ENCODE measurements around the gene PCGF3.
"Not testable (repeated sequence)": the region's sequence is repeated elsewhere in the genome, so short reads cannot be mapped to it uniquely, and the experiment has no call there.

The PCGF3 gene

DNA sequence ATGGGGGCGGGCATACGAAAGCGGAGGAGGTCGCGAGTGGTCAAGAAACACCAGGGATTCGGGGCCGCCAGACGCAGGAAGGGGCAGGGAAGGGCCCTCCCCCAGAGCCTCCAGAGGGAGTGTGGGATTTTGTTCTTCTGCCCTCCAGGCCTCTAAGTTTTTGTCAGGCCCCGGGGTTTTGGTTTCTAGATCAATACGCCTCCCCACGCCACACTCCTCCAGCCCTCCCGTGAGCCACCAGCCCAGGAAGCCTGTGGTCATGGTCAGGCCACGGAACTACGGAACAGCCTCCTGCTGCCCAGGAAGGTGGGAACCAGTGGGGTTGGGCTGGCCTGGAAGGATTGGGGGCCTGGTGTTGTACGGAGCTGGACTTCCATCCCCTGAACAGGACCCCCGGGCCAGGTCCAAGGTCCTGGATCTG, 81.9 kb downstream of the PCGF3 start:
- DNase-seq, result no peak

DNA sequence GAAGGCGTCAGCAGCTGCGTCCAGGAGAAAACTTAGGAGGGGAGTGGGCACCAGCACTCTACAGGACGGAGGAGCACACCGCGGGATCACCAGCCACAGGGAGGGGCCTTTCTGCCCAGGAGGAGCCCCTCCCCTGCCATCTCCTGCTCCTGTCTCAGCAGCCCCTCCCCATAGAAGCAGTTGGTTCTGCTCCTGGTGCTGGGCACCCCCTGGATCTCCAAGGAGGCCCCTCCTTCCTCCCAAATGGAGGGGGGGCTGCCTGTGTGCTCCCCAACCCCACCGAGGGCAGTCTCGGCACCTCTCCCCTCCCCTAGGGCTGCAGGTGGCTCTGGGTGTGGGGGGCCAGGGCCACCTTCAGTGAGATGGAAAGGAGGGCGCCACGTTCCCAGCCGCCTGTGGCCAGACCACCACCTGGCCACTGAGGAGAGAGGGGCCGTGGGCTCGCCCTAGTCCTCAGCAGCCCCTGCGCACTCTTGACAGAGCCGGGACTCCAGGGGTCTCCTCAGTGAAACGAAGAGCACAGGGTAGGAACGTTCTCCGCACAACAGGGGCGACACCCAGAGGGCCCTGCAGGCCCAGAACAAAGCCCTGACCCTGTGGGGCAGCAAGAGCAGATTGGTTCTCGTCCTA, 82.5 kb downstream of the PCGF3 start:
- DNase-seq, result no peak

DNA sequence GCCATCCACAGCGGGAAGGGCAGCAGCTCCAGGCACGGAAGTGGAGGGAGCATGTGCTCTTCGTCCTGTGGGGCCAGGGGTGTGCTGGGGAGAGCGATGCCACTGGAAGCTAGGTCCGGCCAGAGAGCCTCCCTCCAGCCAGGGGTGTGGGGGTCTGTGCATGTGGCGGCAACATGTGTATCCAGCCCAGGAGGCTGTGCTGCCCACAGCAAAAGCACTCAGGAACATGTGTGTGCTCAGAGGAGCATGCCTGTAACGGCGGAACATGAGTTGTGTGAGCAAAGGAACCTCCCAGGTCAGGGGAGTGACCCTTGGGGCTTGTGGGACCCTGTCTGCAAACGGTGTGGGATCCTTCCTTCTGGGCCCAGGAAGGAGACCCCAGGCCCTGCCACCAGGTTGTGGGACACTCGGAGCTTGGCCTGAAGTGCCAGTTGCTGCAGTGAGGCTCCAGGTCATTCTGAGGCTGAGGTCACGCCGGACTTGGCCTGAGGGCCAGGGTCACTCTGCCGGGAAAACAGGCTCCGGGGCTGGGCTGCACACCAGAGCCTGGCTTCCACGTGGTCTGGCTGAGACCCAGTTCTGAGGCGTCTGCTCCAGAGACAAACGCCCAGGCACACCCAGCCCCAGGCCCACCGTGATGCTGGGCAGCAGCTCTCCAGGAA, 83.1 kb downstream of the PCGF3 start:
- no peak for DNase-seq

DNA sequence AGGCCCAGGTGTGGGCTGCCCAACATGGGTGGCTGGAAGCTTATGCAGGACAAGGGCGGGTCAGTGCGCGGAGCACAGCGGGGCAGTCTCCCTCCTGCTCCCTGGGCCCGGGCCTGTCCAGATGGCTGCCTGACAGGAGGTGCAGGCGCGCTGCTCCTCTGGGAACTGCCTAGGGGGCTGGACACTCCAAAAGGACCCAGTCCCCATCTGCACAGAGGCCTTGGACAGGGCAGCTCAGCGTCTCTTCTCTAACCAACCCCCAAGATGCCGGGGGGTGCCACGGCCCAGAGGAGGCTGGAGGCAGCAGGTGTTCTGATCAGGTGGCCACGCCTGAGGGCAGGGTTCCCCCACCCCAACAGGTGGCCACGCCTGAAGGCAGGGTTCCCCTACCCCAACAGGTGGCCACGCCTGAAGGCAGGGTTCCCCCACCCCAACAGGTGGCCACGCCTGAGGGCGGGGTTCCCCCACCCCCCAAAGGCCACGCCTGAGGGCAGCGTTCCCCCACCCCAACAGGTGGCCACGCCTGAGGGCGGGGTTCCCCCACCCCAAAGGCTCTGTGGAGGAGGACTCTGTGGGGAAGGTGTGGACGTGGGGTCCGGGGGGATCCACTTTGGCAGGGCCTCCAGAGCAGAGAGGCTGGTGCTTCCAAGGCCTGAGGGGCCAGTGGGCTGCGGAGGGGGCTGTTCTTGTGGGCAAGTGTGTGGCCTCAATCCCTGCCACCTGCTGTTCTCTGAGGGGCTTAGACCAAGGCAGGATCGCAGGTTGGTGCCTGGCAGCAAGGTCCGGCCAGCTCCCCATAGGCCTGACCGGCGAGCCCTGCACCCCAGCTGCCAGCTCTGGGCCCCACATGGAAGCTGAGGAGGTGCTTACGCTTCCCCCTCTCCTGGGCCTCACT, 84.2 kb downstream of the PCGF3 start:
- DNase-seq, result no peak

DNA sequence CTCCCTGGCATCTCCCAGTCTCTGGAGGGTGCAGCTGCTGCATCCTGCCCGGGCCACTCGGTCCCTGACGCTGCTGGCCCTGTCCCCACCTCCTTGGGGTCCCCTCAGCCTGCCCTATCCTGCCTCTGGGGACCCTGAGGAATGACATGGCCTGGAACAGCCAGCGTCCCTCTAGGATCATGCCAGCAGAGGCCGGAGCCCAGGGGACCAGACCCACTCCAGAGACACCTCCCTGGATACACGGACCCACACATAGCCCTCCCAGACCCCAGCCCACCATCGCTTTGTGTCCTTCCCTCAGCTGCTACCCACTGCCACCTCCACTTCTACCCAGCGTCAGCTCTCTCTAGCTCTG, 84.8 kb downstream of the PCGF3 start:
- no peak for DNase-seq

DNA sequence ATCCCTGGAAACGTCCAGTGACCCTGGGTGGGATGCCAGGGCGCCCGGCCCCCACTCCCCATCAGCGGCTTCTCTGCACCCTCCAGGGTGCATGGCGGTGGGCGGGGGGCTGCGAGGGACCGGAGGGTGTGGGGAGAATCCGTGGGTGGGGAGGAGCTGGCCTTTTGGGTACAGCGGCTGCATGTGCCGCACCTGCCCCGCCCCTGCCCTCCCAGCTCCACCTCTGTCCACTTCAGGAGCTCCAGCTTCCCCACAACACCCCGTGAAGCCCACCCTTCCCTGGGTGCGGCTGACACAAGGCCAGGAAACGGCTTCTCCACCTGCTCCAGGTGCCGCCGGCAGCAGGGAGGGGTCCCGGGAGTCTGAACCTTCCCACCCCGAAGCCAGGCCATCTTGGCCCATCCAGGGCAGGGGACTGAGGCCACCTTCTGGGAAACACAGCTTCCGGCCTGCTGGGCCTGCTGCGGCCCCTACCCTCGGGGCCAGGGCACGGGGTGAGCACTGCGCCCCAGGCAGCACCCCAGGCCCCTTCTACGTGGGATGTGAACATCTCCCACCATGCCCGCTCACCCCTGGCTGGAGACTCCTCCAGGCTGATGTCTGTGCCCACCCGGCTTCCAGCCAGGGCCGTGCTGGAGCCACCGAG, 85.7 kb downstream of the PCGF3 start:
- DNase-seq, result no peak

DNA sequence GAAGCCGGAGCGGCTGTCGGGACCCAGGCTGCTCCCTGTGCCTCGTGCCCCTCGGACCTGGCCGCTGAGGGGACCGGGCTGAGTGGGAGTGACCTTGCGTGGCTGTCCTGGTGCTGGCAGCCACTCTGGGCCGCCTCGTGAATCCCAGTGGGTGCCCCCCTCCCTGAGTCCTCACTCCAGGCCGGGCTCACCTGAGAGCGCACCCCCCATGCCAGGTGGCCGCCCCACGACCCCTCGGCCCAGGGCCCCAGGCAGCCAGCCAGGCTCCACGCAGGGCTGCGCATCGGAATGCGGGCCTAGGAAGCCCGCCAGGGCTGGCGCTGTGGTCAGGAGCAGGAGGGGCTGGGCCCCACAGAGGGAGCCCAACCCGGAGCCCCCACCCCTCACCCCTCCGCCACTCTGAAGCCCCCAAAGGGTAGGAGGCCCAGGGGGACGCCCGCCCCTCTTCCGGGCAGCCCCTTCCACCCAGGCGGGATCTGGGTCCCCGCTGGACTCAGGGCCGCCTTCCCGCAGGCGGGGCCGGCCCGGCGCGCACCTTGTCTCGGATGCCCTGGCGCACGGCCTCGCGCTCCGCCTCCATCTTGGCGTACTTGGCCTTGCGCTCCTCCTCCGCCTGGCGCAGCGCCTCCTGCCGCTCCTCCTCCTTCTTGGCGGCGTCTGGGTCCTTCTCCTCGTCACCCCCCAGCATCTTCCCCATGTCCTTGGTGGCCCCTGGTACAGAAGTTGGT, 86.4 kb downstream of the PCGF3 start:
- peak; percentile 60 for DNase-seq

DNA sequence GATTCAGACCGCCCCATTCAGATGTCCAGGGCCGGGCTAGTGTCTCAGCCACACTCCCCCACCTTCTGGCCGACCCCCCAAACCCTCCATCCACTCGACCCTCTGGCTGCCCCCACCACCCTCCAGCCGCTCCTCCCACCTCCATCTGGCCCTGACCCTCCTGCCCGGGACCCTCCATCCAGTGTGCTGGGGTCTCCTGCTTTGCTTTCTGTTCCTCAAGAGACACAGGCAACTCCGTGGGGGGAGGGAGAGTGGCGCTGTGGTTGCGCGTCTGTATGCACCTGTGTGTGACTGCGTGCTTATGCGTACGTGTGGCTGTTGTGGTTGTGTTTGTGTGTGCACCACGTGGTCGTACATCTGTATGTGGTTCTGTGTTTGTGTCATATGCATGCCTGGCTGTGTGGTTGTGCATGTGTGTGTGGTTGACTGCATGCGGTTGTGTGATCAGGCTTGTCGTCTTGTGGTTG, 87.0 kb downstream of the PCGF3 start:
- DNase-seq, result peak in 1 of 2 experiments; percentile 38

DNA sequence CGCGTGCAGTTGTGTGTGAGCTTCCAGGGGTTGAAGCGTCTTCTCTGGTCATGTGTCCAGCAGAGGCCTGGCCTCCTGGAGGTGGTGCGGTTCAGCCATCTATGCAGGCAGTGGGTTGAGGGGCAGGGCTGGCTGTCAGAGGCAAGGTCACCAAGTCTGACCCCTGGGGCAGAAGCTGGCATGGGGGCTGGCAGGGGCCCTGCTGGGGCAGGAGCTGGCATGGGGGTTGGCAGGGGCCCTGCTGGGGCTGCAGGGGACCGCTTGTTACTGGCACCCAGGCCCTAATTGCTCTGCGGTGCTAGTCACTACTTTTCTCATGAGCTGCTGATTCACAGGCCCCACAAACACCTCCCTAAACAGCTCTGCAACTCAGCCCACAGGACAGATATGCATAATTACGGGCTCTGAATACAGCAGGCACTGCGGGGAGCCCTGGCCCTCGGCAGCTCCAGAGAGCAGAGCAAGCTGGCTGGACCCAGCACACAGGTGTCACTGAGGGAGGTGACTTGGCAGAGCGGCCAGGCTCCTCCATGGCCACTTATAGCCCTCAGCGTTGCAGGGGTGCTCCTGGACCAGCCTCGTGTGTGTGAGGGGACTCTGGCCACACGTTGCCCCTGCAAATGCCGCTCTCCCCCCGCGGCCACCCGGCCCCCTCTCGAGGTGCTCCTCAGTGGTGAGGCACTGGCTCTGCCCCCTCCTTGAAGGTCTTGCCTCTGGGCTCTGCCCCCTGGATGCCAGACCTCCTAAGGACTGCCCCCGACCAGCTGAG, 87.6 kb downstream of the PCGF3 start:
- DNase-seq, result no peak

DNA sequence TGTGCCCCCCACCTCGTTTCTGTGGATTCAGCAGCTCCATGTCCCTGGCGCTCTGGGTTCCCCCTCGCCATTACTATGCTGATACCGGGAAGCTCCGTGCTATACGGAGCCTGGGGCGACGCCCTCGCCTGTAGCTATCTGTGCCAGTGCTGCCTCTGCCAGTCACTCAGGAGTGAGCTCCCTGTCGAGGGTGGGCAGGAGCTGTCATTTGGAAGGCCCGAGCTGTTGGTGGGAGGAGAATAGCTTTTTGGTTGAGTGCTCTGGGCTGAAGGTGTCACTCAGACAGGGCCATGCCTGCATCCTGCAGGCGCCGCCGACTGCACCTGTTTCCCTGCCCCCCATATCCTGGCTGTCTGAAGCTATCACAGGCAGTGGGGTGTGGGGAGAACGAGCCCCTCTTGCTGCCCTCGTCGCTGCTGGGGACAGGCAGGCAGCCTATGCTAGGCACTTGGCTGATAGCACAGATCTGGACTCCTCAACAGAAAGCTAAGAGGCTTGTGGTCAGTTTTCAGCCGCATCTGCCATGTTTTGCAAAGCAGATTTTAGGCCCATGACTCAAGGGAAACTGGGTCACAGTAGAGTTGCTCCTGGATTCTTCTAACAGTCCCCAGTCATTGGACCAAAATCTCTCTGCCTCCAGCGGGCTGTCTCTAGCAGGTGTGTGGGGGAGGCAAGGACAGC, 88.4 kb downstream of the PCGF3 start:
- DNase-seq, result no peak

DNA sequence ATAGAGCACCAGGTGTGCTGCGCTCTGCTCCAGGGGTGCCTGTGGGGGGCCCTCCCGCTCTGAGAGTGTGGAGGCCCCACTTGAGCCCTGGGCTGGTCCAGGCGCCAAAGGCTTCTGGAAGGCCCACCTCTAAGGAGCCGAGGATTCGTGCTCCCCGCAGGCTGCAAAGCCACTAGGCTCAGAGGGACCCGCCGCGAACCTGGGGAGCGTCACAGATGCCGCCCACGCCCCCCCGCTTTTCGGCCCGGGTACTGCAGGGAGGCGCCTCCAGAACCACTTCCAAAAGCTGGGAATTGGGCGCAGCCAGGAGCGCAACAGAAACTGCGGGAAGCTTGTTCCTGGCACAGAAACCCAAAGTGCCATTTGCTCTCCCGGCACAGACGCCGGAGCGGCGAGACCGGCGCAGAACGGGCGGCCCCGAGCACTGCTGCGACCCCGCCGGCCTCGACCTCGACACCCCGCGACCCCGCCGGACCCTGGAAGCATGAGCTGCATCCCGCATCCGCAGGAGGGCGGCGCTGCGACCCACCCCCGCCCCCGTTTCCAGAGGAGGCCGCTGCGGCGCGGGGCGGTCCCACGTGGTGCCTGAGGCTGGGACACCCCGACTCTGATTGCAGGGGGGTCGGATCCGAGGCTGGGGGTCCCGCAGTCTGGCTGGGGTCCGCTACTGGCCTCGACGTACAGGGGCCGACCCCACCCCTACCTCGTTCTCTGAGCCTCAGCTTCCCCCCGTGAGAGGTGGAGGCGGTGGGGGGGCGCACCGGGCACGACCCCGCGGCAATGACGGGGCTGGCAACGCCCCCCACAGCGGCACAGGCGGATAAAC, 89.5 kb downstream of the PCGF3 start:
- DNase-seq, result no peak

DNA sequence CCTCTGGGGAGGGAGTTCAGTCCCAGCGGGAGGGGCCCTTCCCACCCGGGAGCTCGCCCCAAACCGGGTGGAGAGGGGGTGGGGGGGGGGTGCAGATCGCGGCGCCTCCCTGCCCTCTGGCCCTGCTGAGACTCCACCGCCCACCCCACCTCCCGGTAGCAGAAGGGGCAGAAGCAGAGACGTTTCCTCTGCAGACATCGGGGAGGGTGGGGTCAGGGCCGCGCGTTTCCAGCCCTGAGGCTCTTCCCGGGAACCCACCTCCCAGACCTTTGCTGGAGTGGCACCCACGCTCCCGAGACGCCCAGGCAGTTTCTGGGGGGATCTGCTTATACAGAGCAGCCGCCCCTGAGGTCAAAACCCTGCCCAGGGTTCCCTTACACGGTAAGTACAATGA, 90.1 kb downstream of the PCGF3 start:
- no peak for DNase-seq

DNA sequence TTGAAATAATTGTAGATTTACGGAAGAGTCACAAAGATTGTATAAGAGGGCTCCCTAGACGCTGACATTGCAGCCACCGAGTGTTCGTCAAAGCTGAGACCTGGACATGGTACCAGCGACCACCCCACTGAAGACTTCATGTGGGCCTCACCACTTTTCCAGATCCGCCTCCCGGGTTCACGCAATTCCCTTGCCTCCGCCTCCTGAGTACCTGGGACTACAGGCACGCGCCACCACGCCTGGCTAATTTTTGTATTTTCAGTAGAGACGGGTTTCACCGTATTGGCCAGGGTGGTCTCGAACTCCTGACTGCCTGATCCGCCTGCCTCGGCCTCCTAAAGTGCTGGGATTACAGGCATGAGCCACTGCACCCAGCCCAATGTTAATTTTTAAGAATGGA, 90.6 kb downstream of the PCGF3 start:
- no peak for DNase-seq

DNA sequence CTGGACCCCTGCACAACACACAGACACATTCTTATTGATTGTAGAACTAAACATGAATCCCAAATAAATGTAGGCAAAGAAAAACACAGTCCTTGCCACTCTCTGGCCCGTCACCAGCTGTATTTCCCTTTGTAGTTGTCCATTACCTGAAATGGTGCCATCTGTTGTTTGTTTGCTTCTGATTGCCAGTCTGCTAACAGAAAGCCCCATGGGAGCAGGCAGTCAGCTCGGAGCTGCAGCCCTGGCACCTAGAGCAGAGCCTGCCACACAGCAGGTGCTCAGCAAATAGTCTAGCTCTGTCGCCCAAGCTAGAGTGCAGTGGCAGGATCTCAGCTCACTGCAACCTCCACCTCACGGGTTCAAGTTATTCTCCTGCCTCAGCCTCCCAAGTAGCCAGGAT, 91.4 kb downstream of the PCGF3 start:
- DNase-seq, result no peak

DNA sequence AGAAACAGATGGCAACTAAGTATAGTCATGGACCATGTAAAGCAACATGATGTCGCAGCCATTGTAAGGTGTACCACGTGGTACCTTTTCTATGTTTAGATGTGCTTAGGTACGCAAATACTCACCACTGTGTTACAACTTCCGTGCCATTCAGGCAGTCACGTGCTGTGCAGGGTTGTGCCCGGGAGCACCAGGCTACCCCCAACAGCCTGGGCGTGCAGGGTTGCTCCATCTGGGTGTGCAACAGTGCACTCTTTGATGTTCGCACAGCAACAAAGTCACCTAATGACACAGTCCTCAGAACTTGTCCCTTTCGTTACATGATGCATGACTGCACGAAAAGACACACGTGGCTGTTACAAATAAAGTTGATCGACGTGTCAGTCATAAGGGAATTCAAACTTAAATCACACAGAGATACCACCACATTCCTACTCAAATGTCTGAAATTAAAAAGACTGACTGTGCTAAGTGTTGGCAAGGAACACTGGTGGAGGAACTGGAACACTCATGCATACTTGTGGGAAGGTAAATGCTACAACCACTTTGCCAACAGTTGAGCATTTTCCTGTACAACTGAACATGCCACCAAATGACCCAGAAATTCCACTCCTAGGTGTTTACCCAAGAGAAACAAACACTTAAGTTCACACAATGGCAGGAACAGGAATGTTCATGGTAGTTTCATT, 95.9 kb downstream of the PCGF3 start:
- no peak for DNase-seq

DNA sequence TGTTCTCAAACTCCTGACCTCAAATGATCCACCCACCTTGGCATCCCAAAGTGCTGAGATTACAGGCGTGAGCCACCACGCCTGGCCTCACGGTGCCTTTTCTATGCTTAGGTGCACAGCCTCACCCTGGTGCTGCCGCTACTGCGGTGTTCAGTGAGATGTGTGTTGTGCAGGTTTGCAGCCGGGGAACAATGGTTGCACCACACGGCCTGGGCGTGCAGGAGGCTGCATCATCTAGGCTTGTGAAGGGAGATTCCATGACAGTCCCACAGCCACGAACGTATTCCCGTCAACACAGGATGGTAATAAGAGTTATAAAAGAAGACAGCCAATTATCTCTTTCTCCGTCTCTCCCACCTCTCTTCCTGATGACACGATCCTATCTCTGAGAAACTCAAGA, 98.3 kb downstream of the PCGF3 start:
- no peak for DNase-seq

DNA sequence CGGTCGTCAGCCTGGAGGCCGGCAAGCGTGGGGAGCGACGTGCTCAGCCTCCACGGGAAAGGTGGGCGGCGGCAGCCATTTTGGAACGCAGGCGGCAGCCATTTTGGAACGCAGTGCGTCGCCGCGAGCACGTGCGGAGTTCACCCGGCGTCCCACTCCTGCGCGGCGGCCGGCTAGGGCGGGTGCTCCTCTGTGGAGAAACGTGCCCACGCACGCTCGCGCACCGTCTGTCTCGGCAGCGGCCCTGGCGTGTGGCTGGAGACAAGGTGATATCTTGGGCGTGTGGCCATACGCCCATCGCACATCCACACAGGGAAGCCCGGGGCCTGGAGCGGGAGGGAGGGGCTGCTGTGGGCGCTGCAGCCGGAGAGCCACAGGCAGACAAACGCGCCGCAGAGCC, 99.2 kb downstream of the PCGF3 start:
- no peak for DNase-seq

DNA sequence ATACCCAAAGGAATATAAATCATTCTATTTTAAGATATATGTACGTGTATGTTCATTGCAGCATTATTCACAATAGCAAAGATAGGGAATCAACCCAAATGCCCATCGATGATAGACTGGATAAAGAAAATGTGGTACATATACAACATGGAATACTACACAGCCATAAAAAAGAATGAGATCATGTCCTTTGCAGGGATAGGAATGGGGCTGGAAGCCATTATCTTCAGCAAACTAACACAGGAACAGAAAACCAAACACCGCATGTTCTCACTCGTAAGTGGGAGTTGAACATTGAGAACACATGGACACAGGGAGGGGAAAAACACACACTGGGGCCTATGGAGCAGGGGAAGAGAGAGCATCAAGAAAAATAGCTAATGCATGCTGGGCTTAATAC, 101.3 kb downstream of the PCGF3 start:
- not testable (repeated sequence) for DNase-seq

DNA sequence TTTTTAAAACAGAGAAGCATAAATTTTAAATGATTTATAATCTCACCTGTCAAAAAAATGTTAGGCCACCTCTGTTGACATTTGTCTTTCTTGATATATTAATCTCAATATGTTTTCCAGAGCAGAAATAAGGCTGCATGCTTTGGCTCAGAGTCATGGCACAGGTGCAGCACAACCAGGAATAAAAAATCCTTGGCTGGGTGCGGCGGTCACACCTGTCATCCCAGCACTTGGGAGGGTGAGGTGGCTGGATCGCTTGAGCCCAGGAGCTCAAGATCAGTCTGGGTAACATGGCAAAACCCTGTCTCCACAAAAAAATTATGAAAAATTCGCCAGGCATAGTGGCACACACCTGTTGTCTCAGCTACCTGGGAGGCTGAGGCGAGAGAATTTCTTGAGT, 102.2 kb downstream of the PCGF3 start:
- no peak for DNase-seq
